Measurements from ENCODE around the gene WAPL.

WAPL gene

GRCh38 chr10:86388119-86388704 is 133.4 kb downstream of the WAPL start:
- no peak overlapping the region for H3K27ac ChIP-seq
- peaks cover 0 to 28% of the 10 kb centered on the region in 2 donors for H3K27me3 ChIP-seq
- H3K4me1 ChIP-seq, result peaks cover 0 to 10% (median 6%) of the 10 kb centered on the region in 4 donors
- TF ChIP-seq CTCF (IDR thresholded peaks at IDR 0.05), result no peak
- intact Hi-C loops (cut with DNase I; ENCODE audit: low total_unique reads), result no loop called here
- no peaks in the 10 kb centered on the region for H3K36me3 ChIP-seq
- DNase-seq, result peak in 1 of 2 donors; percentile 37
- H3K4me3 ChIP-seq, result no peak overlapping the region
- H3K9me3 ChIP-seq, result no peaks in the 10 kb centered on the region

GRCh38 chr10:86387178-86387794 is 134.3 kb downstream of the WAPL start:
- TF ChIP-seq CTCF (IDR thresholded peaks at IDR 0.05), result no peak
- H3K27ac ChIP-seq, result no peak overlapping the region
- H3K36me3 ChIP-seq, result no peaks in the 10 kb centered on the region
- peaks cover 0 to 10% (median 6%) of the 10 kb centered on the region in 4 donors for H3K4me1 ChIP-seq
- intact Hi-C loops (cut with DNase I; ENCODE audit: low total_unique reads), result no loop called here
- DNase-seq, result peak in 1 of 2 donors; percentile 32
- H3K27me3 ChIP-seq, result peaks cover 0 to 28% of the 10 kb centered on the region in 2 donors
- H3K4me3 ChIP-seq, result no peak overlapping the region
- no peaks in the 10 kb centered on the region for H3K9me3 ChIP-seq

GRCh38 chr10:86385806-86386205 is 135.8 kb downstream of the WAPL start:
- peaks cover 0 to 33% of the 10 kb centered on the region in 2 donors for H3K27me3 ChIP-seq
- intact Hi-C loops (cut with DNase I; ENCODE audit: low total_unique reads), result no loop called here
- H3K36me3 ChIP-seq, result no peaks in the 10 kb centered on the region
- H3K9me3 ChIP-seq, result no peaks in the 10 kb centered on the region
- no peak overlapping the region for H3K27ac ChIP-seq
- no peak for DNase-seq
- no peak overlapping the region for H3K4me3 ChIP-seq
- peaks cover 0 to 10% (median 6%) of the 10 kb centered on the region in 4 donors for H3K4me1 ChIP-seq
- no peak for TF ChIP-seq CTCF (IDR thresholded peaks at IDR 0.05)

Measured in tibial artery (tissue), 4 donors.